ENCODE results near the gene PTN.

DNA sequence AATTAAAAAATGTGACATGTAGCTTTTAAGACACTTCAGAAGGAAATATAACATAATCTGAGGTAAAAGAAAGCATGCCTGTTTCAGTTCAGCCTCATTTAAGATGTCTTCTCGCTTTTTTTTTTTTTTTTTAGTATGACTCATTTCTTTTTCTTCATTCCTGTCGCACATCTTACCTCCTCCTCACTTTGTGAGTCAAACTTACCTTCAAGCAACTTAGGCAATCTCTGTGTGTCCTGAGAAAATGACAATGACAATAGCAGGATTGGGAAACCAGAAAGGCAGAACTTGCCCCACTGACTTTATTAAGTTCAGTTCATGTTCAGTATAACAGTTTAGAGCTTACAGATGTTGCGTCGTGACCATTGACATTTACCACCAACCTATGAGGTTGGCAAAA is 7.7 kb downstream of the PTN start:
- TF ChIP-seq, protein P1, sequence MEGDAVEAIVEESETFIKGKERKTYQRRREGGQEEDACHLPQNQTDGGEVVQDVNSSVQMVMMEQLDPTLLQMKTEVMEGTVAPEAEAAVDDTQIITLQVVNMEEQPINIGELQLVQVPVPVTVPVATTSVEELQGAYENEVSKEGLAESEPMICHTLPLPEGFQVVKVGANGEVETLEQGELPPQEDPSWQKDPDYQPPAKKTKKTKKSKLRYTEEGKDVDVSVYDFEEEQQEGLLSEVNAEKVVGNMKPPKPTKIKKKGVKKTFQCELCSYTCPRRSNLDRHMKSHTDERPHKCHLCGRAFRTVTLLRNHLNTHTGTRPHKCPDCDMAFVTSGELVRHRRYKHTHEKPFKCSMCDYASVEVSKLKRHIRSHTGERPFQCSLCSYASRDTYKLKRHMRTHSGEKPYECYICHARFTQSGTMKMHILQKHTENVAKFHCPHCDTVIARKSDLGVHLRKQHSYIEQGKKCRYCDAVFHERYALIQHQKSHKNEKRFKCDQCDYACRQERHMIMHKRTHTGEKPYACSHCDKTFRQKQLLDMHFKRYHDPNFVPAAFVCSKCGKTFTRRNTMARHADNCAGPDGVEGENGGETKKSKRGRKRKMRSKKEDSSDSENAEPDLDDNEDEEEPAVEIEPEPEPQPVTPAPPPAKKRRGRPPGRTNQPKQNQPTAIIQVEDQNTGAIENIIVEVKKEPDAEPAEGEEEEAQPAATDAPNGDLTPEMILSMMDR (IDR thresholded peaks at IDR 0.05): no peak
- TF ChIP-seq EZH2 (IDR thresholded peaks at IDR 0.05) (no peak), EZH2phosphoT487 (IDR thresholded peaks at IDR 0.05) (no peak)
